HG02973 (cell line): ENCODE data around the gene DLGAP1.
"Not testable (repeated sequence)": the region's sequence is repeated elsewhere in the genome, so short reads cannot be mapped to it uniquely, and the experiment has no call there.

Source experiments
- ATAC-seq: cut with Tn5 transposase; IDR thresholded peaks from one replicate; pipeline ENCODE4 v1.9.1; 2021; ENCODE audit warnings: moderate library complexity; ENCODE audit not compliant: unreplicated experiment

The DLGAP1 gene

DNA sequence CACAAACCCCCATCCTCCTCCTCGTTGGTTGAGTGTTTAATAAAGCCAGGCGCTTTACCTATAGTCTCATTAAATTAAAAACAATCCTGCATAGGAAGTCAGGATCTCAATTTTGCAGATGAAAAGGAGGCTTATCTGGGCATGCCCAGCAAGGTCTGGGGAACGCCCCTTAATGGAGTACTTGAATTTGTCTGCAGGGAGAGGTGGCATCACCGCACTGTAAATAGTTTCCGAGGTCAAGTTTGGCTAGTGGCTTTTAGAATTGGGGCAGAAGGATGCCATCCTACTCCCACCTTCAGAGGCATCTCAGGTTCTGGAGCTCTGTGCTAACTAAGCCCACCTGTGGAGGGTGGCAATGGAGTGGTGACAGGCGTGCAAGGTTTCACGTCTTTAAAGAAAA lies 855.9 kb downstream of the DLGAP1 start:
- ATAC-seq: no peak

DNA sequence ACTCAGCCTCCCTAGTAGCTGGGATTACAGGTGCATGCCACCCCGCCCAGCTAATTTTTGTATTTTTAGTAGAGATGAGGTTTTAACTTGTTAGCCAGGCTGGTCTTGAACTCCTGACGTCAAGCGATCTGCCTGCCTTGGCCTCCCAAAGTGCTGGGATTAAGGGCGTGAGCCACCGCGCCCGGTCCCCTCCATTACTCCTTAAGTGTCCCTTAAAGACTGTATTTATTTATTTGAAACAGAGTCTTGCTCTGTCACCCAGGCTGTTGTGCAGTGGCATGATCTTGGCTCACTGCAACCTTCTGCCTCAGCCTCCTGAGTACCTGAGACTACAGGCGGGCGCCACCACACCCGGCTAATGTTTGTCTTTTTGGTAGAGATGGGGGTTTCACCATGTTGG lies 856.5 kb downstream of the DLGAP1 start:
- ATAC-seq: no peak

DNA sequence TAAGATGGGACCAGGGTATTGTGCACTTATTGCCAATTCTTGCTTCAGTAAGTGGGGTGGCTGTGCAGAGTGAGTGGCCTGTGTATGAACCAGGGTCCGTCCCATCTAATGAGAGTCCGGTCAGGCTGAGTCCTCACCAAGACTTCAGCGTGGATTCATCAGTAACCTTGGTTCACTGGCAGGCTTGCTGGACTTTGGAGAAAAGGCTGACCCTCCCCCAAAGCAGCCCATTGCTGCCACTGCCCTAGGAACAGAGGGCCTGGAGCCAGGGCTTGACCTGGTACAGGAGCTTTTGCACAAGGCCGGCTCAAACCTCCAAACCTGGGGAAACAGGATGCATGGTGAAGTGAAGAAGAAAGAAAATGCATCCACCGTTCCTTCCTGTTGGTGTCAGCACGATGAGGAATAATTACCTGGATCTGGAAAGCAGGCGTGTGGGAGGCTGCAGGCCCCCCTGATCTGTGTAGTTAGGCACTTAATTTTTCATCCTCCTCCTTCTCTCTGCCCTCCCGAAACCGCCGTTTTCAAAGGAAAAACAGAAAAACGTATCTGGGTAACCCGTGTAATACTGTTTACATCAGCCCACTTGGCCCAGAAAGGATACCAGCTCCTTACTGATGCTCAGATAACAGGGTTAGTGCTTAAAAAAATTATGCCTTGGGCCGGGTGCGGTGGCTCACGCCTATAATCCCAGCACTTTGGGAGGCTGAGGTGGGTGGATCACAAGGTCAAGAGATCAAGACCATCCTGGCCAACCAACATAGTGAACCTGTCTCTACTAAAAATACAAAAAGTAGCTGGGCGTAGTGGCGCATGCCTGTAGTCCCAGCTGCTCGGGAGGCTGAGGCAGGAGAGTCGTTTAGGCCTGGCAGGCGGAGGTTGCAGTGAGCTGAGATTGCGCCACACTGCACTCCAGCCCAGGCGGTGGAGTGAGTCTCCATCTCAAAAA lies 857.4 kb downstream of the DLGAP1 start:
- no peak for ATAC-seq

DNA sequence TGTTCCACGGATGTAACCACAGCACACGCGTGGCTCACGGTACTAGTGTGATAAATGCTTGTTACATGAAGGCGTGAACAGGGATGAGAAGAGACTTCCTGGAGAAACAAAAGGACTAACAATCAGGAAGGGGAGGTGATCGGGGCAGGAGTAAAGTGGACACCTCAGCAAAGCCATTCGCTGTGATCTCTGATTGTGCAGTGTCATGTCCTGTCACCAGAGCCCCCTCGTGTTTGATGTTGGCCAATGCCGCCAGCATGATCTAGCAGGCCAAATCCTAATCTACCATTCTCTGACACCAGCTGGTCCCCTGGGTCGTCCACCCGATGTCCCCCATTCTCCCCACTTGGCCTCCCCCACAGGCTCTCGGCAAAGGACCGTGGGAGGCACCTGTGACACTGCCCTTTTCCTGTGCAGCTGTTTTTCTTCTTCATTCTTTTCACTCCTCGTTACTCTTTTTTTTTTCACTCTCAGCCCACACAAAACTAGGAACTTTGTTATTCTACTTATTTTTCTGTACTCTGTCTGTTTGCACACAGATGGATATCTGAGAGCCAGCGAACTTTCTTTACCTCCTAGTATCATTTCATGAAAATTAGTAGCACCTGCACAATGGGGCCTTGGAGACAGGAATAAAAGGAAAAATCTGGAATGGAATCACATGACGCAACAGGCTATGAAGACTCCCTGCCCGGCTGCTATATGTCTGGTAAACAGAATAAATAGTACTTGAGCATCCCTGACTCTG lies 858.3 kb downstream of the DLGAP1 start:
- peak; percentile 39 for ATAC-seq

DNA sequence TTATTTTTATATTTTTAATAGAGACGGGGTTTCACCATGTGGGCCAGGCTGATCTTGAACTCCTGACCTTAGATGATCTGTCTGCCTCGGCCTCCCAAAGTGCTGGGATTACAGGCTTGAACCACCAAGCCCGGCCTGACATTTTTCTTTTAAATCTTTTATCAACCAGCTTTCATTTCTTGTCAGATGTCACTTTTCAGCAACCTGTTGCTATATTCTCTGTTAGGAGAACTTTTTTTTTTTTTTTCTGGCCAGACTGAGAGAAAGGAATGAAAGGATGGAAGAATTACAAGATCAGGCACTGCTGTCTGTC lies 858.8 kb downstream of the DLGAP1 start:
- no peak for ATAC-seq

DNA sequence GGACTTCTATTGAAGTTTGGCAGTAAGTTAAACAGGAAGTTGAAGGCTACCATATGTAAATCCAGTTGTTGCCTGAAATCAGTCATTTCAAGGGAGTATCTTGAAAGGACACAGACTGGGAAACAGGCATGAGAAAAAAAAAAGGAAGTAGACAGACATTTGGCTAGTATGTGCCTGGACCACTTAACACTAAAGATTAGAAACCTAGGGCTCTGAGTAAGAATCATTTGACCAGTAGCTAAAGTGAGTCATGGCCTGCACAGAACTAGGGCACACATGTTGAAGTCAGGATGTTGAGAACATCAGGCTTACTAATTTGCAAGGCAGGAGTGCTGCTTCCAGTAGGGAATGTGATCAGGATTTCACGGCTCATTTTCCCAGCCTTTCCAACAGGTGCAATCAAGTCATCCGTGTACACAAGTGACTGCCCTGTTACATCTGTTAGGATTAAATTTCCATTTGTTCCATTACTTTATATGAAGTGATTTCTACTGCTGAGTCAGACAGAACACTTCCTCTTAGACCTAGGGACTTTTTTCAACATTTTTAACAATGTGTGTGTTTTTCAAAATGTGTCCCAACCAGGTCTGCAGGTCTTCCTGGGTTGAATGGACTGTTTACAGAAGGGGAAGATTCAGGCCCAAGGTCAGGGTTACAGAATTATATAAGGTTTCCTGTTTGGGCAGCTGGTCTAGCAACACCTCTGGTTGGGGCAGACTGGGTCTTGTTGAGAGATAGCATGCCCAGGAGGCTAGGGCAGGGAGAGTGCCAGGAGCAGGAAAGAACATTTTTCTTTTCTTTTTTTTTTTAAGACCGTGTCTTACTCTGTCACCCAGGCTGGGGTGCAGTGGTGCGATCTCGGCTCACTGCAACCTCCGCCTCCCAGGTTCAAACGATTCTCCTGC lies 859.5 kb downstream of the DLGAP1 start:
- ATAC-seq: peak; percentile 56

DNA sequence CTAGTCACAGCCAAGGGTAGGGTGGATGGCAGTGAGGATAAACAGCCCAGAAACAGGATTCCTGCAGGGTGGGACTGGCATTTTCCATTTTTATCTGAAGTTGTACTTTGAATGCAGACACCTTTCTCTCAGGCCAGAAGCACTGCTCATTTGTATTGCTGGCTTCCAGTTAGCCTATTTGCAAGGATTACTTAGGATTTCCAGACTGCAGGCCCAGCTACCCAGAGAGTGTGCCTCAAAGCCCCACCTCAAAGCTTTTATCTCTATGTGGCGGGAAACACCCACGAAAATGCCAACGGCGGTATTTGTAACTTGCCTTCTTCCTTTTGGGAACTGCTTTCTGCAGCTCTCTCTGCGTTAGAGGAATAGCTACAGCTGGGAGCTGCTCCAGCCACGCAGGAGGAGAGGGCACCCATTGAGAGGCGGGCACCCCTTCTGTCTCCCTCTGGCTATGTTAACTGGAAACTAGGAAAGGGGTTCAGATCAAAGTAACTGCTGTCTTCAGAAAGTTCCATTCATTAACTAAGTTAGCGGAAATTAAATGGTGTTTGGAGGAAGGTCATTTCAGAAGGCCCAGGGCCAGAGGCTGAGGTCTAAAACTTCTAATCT lies 860.2 kb downstream of the DLGAP1 start:
- no peak for ATAC-seq

DNA sequence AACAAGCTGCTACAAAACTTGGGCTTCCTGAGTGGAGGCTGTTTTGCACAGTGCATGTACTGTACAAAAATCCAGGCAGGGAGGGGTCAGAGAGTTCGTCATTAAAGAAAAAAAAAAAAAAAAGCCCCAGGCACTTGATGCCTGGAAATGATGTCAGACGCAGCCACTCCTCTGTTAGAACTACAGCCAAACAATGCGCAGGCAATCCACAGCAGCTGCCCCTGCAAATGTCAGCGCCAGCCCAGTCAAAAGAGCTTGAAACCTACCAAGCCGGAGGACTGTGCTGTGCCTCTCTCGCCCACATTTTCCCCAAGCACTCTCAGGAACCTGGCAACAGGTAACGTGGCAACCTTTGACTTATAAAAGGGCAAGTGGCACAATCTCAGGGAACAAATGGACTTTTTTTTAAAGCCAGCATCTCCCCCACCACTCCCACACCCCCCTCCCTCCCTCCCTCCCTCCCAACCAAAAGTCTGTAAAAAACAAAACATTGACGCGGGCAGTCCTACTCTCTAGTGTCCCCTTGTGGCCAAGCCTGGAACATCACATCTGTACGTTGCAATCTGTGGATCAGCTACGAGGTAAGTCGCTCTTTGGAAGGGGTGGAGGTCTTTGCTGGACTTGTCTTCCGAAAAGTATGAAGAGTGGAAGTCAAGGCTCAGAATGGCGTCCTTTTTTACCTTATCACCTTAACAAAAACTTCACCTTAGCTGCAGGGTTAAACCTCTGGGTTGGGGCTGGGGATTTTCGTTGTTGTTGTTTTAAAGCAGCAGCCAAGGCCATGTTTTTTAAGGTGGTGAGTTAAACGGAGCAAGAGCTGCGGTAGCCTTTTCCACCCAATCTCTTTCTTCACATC lies 861.0 kb downstream of the DLGAP1 start:
- peak; percentile 45 for ATAC-seq

DNA sequence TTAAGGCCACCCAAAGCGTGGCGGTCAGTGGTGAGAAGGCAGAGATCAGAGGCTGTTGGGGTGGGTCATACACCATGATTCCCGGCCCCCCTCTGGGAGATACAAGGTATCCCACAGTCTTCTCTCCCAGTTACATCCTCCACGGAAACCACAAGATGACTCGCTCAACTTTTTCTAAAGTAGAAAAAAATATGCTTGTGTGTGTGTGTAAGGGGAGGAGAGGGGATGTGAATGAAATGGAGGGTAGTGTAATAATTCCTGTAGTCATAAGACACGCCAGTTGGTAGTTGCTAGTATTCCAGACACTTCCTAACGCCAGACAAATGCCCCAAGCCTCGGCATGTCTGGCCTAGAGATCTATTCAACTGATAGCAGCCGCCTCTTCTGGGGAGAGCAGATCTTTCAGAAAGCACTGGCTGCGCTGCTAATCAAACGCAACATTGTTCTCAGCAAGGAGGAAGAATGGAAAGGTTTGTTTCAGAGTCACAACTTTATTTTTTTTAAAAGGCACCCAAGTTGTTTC lies 861.7 kb downstream of the DLGAP1 start:
- ATAC-seq: no peak

DNA sequence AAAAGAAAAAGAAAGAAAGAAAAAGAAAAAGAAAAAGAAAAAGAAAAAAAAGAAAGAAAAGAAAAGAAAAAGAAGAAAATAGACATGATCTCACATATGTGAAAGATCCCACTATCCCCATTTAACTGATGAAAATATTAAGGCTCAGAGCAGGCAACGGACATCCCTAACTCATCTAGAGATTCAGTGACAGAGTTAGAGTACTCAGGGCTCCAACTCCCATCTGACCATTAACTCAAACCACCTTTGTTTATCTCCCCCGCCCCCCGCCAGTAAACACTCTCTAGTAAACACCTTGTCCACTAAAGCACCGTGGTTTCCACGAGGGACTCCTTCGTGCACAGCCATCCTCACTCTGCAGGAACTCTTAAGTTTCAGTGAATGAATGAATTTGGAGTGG lies 862.2 kb downstream of the DLGAP1 start:
- ATAC-seq: no peak

DNA sequence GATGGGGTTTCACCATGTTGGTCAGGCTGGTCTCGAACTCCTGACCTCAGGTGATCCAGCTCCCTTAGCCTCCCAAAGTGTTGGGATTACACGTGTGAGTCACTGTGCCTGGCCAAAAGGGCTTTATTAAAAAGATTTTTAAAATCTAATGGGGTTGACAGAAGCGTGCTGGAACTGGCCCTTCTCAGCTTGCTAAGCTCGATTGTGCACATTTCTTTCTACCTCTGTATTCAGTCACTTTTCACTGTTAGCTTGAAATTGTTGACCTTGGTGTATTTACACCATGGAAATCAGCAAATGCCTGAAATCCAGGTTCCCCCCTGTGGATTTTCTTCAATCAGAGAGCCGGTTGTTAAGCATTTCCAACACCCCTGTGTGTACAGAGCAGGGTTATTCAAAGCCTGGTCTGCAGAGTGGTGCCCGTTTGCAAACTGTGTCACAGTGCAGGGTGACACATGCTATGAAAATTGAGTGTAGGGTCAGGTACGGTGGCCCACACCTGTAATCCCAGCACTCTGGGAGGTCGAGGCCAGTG lies 864.9 kb downstream of the DLGAP1 start:
- ATAC-seq: no peak

DNA sequence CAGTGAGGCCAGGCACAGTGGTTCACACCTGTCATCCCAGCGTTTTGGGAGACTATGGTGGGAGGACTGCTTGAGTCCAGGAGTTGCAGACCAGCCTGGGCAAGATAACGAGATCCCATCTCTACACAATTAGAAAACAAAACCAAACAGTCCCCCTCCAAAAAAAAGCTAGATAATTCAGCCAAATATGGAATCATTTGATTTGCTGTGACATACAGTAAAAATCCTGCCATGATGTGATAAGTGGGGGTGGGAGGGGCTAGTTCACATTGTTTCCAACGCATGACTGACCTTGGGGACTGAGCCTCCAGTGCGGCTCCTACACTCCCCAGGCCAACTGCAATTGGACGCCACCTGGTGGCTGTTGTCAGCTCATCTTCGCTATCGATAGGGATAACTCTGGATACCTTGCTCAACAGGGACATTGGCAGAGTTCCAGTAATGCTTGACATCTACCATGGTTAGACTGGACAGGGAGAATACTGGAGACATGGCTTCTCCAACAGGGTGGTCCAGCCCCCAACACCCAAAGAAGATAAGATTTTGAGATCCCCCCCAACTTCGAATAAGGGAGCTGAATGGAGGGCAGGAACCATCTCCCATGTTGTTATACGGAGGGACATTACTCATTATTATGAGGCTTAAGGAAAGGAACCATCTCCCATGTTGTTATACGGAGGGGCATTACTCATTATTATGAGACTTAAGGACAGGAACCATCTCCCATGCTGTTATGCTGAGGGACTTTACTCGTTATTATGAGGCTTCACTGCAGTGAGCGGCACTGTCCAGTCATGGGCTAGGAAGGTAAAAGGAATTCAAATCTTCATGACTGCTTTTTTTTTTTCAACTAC lies 869.2 kb downstream of the DLGAP1 start:
- peak; percentile 1 for ATAC-seq

DNA sequence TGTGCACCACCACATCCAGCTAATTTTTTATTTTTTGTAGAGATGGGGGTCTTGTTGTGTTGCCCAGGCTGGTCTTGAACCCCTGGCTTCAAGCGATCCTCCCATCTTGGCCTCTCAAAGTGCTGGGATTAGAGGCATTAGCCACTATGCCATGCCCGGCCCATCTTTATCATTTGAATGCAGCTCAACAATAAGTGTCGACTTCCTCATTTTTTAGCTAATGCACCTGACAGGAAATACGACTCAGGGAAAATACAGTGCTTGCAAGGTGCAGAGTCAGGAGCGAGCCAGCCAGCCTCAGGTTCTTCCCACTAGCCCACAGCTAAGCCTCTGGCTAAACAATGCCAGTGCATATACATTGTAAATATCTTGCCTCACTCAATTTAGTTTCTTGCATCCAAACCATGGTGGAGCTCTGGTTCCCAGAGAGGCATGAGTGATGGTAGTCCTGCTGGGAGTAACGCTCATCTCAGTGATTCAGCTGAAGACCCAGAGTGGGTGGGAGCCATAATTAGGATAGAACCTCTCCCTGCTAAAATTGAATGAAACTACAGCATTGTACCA lies 870.1 kb downstream of the DLGAP1 start:
- no peak for ATAC-seq

DNA sequence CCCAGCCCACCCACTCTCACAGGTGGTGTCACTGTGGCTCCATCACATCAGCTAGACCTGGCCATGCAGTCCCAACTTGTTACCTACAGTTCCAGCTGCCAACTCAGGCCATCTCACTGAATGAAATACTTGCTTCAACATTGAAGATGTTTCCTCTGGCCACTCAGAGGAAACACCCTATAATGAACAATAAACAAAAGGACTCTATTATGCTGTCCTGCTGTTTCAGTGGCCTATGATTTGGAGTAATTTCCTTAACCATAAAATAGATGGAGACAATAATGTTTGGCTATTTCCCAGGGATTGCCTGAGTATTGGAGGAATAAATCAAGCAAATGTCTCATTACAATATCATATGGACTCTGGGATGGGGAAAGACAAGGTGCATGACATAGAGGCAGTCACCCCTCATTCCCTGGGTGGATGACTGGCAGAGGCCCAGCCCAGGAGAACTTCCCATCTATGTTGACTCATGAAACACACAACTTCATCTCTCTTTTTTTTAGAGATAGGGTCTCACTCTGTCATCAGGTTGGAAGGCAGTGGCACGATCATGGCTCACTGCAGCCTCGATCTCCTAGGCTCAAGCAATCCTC lies 870.7 kb downstream of the DLGAP1 start:
- ATAC-seq: no peak

DNA sequence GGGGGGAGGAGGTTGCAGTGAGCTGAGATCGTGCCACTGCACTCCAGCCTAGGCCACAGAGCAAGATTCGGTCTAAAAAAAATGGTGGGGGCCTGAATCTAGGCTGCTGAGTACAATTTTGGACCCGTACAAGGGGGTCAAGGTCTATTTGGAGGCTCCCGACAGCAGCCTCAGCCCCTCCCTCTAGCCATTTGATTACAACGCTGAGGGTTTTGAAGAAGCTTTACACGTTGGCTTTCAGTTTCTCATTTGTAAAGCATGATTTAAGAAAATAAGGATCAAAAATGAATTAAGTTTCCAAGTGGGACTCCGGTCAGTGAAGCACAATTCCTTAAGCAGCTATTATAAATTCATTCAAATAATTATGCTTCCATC lies 871.2 kb downstream of the DLGAP1 start:
- ATAC-seq: no peak

DNA sequence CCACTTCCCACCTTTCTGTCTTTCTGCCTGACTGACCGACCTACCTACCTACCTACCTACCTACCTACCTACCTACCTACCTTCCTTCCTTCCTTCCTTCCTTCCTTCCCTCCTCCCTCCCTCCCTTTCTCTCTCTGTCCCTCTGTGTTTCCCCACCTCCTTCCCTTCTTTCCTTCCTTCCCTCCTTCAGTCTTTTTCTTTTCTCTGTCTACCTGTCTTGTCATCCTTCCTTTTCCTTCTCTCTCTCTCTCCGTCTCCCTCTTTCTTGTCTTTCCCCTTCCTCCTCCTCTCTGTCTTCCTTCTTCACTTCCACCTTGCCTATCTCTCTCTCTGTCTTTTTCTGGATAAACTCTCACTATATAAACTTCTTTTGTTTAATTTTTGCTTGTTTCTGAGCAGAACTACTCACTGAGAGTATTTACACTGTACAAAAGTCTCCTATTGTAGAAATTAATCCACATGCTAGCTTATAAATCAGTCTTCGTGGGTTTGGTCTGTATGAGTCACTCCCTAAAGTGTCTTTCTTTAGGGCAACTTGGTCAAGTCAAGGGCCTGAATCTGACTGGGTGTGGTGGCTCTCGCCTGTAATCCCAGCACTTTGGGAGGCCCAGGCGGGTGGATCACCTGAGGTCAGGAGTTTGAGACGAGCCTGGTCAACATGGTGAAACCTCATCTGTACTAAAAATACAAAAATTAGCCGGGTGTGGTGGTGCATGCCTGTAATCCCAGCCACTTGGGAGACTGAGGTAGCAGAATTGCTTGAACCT lies 871.8 kb downstream of the DLGAP1 start:
- ATAC-seq: not testable (repeated sequence)

DNA sequence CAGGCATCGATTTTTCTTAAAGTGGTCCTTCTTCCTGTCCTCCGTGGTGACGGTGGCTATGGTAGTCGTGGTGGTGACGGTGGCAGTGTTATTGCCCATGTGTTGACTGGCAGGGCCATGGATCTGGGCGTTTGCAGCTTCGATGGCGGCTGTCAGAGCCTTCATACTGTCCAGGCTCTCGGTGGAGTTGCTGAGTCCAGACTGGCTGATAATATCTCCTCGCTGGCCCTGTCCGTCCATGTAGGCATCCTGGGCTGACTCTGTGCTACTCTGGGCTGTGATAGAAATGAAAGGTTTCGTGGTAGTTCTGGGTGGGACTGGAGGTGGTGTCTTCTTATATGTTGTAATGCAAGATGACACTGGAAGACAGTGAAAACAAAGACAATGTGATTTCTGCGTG lies 873.2 kb downstream of the DLGAP1 start:
- ATAC-seq: no peak
